ENCODE data around the gene IRF2BP2.
"Not testable (repeated sequence)": the region's sequence is repeated elsewhere in the genome, so short reads cannot be mapped to it uniquely, and the experiment has no call there.

The IRF2BP2 gene

GRCh38 chr1:234600418-234601281 is 9.3 kb downstream of the IRF2BP2 start:
- no peak for DNase-seq

- DNase-seq: peak; percentile 70
Observed at GRCh38 chr1:234599617-234600417, 10.2 kb downstream of the IRF2BP2 start.

GRCh38 chr1:234598974-234599616 is 10.9 kb downstream of the IRF2BP2 start:
- no peak for DNase-seq

- DNase-seq: peak; percentile 54
Observed at GRCh38 chr1:234597894-234598293, 12.1 kb downstream of the IRF2BP2 start.

GRCh38 chr1:234595899-234596298 is 14.1 kb downstream of the IRF2BP2 start:
- DNase-seq: no peak

- DNase-seq: not testable (repeated sequence)
Observed at GRCh38 chr1:234594575-234594974, 15.4 kb downstream of the IRF2BP2 start.

GRCh38 chr1:234593771-234594504 is 16.0 kb downstream of the IRF2BP2 start:
- no peak for DNase-seq

- DNase-seq: no peak
Observed at GRCh38 chr1:234593109-234593508, 16.9 kb downstream of the IRF2BP2 start.

- no peak for DNase-seq
Observed at GRCh38 chr1:234592240-234592639, 17.7 kb downstream of the IRF2BP2 start.

GRCh38 chr1:234591131-234591530 is 18.8 kb downstream of the IRF2BP2 start:
- DNase-seq: no peak

- no peak for DNase-seq
Observed at GRCh38 chr1:234589854-234590620, 19.9 kb downstream of the IRF2BP2 start.

- DNase-seq: no peak
Observed at GRCh38 chr1:234589064-234589800, 20.7 kb downstream of the IRF2BP2 start.

- no peak for DNase-seq
Observed at GRCh38 chr1:234588386-234588785, 21.6 kb downstream of the IRF2BP2 start.

GRCh38 chr1:234586892-234587485 is 23.0 kb downstream of the IRF2BP2 start:
- DNase-seq: no peak

GRCh38 chr1:234586304-234586703 is 23.7 kb downstream of the IRF2BP2 start:
- no peak for DNase-seq

- no peak for DNase-seq
Observed at GRCh38 chr1:234585330-234586055, 24.5 kb downstream of the IRF2BP2 start.

- DNase-seq: no peak
Observed at GRCh38 chr1:234584926-234585325, 25.1 kb downstream of the IRF2BP2 start.

- no peak for DNase-seq
Observed at GRCh38 chr1:234584420-234584805, 25.6 kb downstream of the IRF2BP2 start.

- no peak for DNase-seq
Observed at GRCh38 chr1:234583755-234584419, 26.1 kb downstream of the IRF2BP2 start.

All from stimulated activated naive CD4-positive, alpha-beta T cell treated with Interleukin-2 at 50 U/mL for 16 hours (primary cell).